ENCODE data around the gene NCAN.

Gene NCAN

GRCh38 chr19:19207637-19208572 lies 3.9 kb upstream of the NCAN start:
- H3K9me2 ChIP-seq (ENCODE audit: low read depth, low read length): no peaks in the 10 kb centered on the region
- no peaks in the 10 kb centered on the region for H3F3A ChIP-seq (ENCODE audit: insufficient read depth, low read length)
- no peaks in the 10 kb centered on the region for H3K79me2 ChIP-seq (ENCODE audit: insufficient read depth, low read length)
- no peak overlapping the region for H2AFZ ChIP-seq (ENCODE audit: low read length)
- H3K4me2 ChIP-seq (ENCODE audit: low read length): no peak overlapping the region
- H3K27ac ChIP-seq (ENCODE audit: low read depth, low read length, poor library complexity, severe bottlenecking): no peak overlapping the region
- TF ChIP-seq EZH2 (IDR thresholded peaks at IDR 0.05; ENCODE audit: borderline replicate concordance, low read length) (no peak), CTCF (IDR thresholded peaks at IDR 0.05; ENCODE audit: low read length) (no peak)
- H3K27me3 ChIP-seq (ENCODE audit: insufficient read depth, low read length): peaks cover 14% of the 10 kb centered on the region; the same call in 1 of the 2 replicates
- H3K9me3 ChIP-seq (ENCODE audit: low read length): no peaks in the 10 kb centered on the region
- H3K9ac ChIP-seq (ENCODE audit: low read length): no peak overlapping the region
- H4K20me1 ChIP-seq (ENCODE audit: insufficient read depth, low read length): no peaks in the 10 kb centered on the region
- no peak overlapping the region for H3K4me3 ChIP-seq (ENCODE audit: low read depth, low read length, poor library complexity, severe bottlenecking)
- H3K36me3 ChIP-seq (ENCODE audit: insufficient read depth, low read length): no peaks in the 10 kb centered on the region
- no peaks in the 10 kb centered on the region for H3K4me1 ChIP-seq (ENCODE audit: insufficient read depth, low read length, severe bottlenecking)

GRCh38 chr19:19209372-19209771 lies 2.4 kb upstream of the NCAN start:
- Histone ChIP-seq H3K4me3 (ENCODE audit: low read depth, low read length, poor library complexity, severe bottlenecking) (no peak overlapping the region), H3K4me1 (ENCODE audit: insufficient read depth, low read length, severe bottlenecking) (no peaks in the 10 kb centered on the region), H3K27ac (ENCODE audit: low read depth, low read length, poor library complexity, severe bottlenecking) (no peak overlapping the region), H3K79me2 (ENCODE audit: insufficient read depth, low read length) (no peaks in the 10 kb centered on the region), H3K4me2 (ENCODE audit: low read length) (no peak overlapping the region), H3K9me3 (ENCODE audit: low read length) (no peaks in the 10 kb centered on the region), H2AFZ (ENCODE audit: low read length) (no peak overlapping the region), H4K20me1 (ENCODE audit: insufficient read depth, low read length) (no peaks in the 10 kb centered on the region), H3K9me2 (ENCODE audit: low read depth, low read length) (no peaks in the 10 kb centered on the region), H3K36me3 (ENCODE audit: insufficient read depth, low read length) (no peaks in the 10 kb centered on the region), H3F3A (ENCODE audit: insufficient read depth, low read length) (no peaks in the 10 kb centered on the region), H3K9ac (ENCODE audit: low read length) (no peak overlapping the region), H3K27me3 (ENCODE audit: insufficient read depth, low read length) (peaks cover 14% of the 10 kb centered on the region; the same call in 1 of the 2 replicates)
- no peak for TF ChIP-seq EZH2 (IDR thresholded peaks at IDR 0.05; ENCODE audit: borderline replicate concordance, low read length)
- TF ChIP-seq CTCF (IDR thresholded peaks at IDR 0.05; ENCODE audit: low read length): no peak

- H3K27ac ChIP-seq (ENCODE audit: low read depth, low read length, poor library complexity, severe bottlenecking): no peak overlapping the region
- H4K20me1 ChIP-seq (ENCODE audit: insufficient read depth, low read length): no peaks in the 10 kb centered on the region
- H3K27me3 ChIP-seq (ENCODE audit: insufficient read depth, low read length): peaks cover 4% of the 10 kb centered on the region; the same call in 1 of the 2 replicates
- no peak for TF ChIP-seq EZH2 (IDR thresholded peaks at IDR 0.05; ENCODE audit: borderline replicate concordance, low read length)
- TF ChIP-seq CTCF (IDR thresholded peaks at IDR 0.05; ENCODE audit: low read length): no peak
- H3K4me3 ChIP-seq (ENCODE audit: low read depth, low read length, poor library complexity, severe bottlenecking): no peak overlapping the region
- no peak overlapping the region for H2AFZ ChIP-seq (ENCODE audit: low read length)
- H3K79me2 ChIP-seq (ENCODE audit: insufficient read depth, low read length): no peaks in the 10 kb centered on the region
- H3F3A ChIP-seq (ENCODE audit: insufficient read depth, low read length): no peaks in the 10 kb centered on the region
- no peaks in the 10 kb centered on the region for H3K4me1 ChIP-seq (ENCODE audit: insufficient read depth, low read length, severe bottlenecking)
- no peaks in the 10 kb centered on the region for H3K9me2 ChIP-seq (ENCODE audit: low read depth, low read length)
- no peak overlapping the region for H3K4me2 ChIP-seq (ENCODE audit: low read length)
- H3K9ac ChIP-seq (ENCODE audit: low read length): no peak overlapping the region
- no peaks in the 10 kb centered on the region for H3K36me3 ChIP-seq (ENCODE audit: insufficient read depth, low read length)
- no peaks in the 10 kb centered on the region for H3K9me3 ChIP-seq (ENCODE audit: low read length)
Measured at GRCh38 chr19:19212916-19213315, 1.2 kb downstream of the NCAN start.

Measured in OCI-LY1 (cell line).